H9 (cell line): Measurements from ENCODE around the gene CHD6. TPM values are rescaled to one million over a fixed set of nuclear protein-coding genes. Genes with fewer than 3 reads are reported as not detected.

ENCODE experiments used
- DNase-seq: peaks from one replicate; pipeline ENCODE4 v3.0.0-alpha.2; 2017
- H2AFZ ChIP-seq: one replicate; pipeline ENCODE4 v1.6.1; 2013; ENCODE audit warnings: mild to moderate bottlenecking, low read length, control low read depth, moderate library complexity
- H2AK5ac ChIP-seq: 2 replicates; pipeline ENCODE4 v1.6.1; 2013; ENCODE audit warnings: low read length, control low read depth, mixed read lengths; ENCODE audit not compliant: insufficient read length
- H2BK120ac ChIP-seq: one replicate; pipeline ENCODE4 v1.6.1; 2013; ENCODE audit warnings: low read depth, mild to moderate bottlenecking, low read length, control low read depth, inconsistent platforms; ENCODE audit not compliant: poor library complexity, severe bottlenecking
- H2BK12ac ChIP-seq: 2 replicates; pipeline ENCODE4 v1.6.1; 2013; ENCODE audit warnings: low read length, control low read depth, mixed read lengths, low read depth; ENCODE audit not compliant: insufficient read length
- H2BK15ac ChIP-seq: 2 replicates; pipeline ENCODE4 v1.6.1; 2013; ENCODE audit warnings: low read depth, low read length, control low read depth
- H2BK20ac ChIP-seq: one replicate; pipeline ENCODE4 v1.6.1; 2013; ENCODE audit warnings: low read depth, mild to moderate bottlenecking, low read length, control low read depth, inconsistent platforms; ENCODE audit not compliant: poor library complexity, severe bottlenecking
- H2BK5ac ChIP-seq: 2 replicates; pipeline ENCODE4 v1.6.1; 2013; ENCODE audit warnings: low read length, control low read depth, mixed read lengths; ENCODE audit not compliant: insufficient read length
- H3K14ac ChIP-seq: 2 replicates; pipeline ENCODE4 v1.6.1; 2013; ENCODE audit warnings: low read length, control low read depth; ENCODE audit not compliant: insufficient read depth
- H3K18ac ChIP-seq: 2 replicates; pipeline ENCODE4 v1.6.1; 2013; ENCODE audit warnings: low read depth, mild to moderate bottlenecking, mixed read lengths, low read length, control low read depth; ENCODE audit not compliant: insufficient read length
- H3K23ac ChIP-seq: 2 replicates; pipeline ENCODE4 v1.6.1; 2013; ENCODE audit warnings: low read length, control low read depth, mixed read lengths, low read depth; ENCODE audit not compliant: insufficient read length
- H3K23me2 ChIP-seq: 2 replicates; pipeline ENCODE4 v1.6.1; 2013; ENCODE audit warnings: low read depth, mild to moderate bottlenecking, mixed read lengths, low read length, control low read depth; ENCODE audit not compliant: insufficient read length, poor library complexity, severe bottlenecking
- H3K27ac ChIP-seq: 2 replicates; pipeline ENCODE4 v1.5.1; 2013; ENCODE audit warnings: low read length, control low read depth, mixed read lengths, low read depth; ENCODE audit not compliant: insufficient read length
- H3K27me3 ChIP-seq: 2 replicates; pipeline ENCODE4 v1.6.1; 2013; ENCODE audit warnings: low read length, control low read depth, inconsistent platforms; ENCODE audit not compliant: insufficient read depth
- H3K4ac ChIP-seq: 2 replicates; pipeline ENCODE4 v1.6.1; 2013; ENCODE audit warnings: low read depth, mild to moderate bottlenecking, control low read depth, inconsistent platforms, low read length, moderate library complexity
- H3K4me1 ChIP-seq: 2 replicates; pipeline ENCODE4 v1.6.1; 2013; ENCODE audit warnings: low read length, control low read depth, inconsistent platforms; ENCODE audit not compliant: insufficient read depth
- H3K4me2 ChIP-seq: 2 replicates; pipeline ENCODE4 v1.6.1; 2013; ENCODE audit warnings: low read length, control low read depth, mixed read lengths; ENCODE audit not compliant: insufficient read length, insufficient read depth
- H3K56ac ChIP-seq: 2 replicates; pipeline ENCODE4 v1.6.1; 2013; ENCODE audit warnings: low read depth, mild to moderate bottlenecking, mixed read lengths, low read length, control low read depth; ENCODE audit not compliant: insufficient read length
- H3K79me1 ChIP-seq: 2 replicates; pipeline ENCODE4 v1.6.1; 2013; ENCODE audit warnings: low read depth, mild to moderate bottlenecking, moderate library complexity, low read length, control low read depth, inconsistent platforms; ENCODE audit not compliant: insufficient read depth, poor library complexity, severe bottlenecking
- H3K79me2 ChIP-seq: 2 replicates; pipeline ENCODE4 v1.6.1; 2013; ENCODE audit warnings: low read length, control low read depth, inconsistent platforms; ENCODE audit not compliant: insufficient read depth
- H3K9ac ChIP-seq: 2 replicates; pipeline ENCODE4 v1.6.1; 2013; ENCODE audit warnings: low read length, control low read depth, mixed read lengths; ENCODE audit not compliant: insufficient read length; ENCODE audit errors: extremely low read depth
- H3K9me3 ChIP-seq: one replicate; pipeline ENCODE4 v1.6.1; 2013; ENCODE audit warnings: low read depth, low read length, inconsistent platforms; ENCODE audit not compliant: control insufficient read depth
- H3T11ph ChIP-seq: one replicate; pipeline ENCODE4 v1.6.1; 2013; ENCODE audit warnings: mild to moderate bottlenecking, low read length, control low read depth, inconsistent platforms
- H4K20me1 ChIP-seq: one replicate; pipeline ENCODE4 v1.6.1; 2013; ENCODE audit not compliant: control insufficient read depth, insufficient read length, insufficient read depth
- H4K5ac ChIP-seq: 2 replicates; pipeline ENCODE4 v1.6.1; 2013; ENCODE audit warnings: low read depth, mild to moderate bottlenecking, mixed read lengths, low read length, control low read depth; ENCODE audit not compliant: insufficient read length
- H4K8ac ChIP-seq: replicated peaks from 2 replicates; pipeline ENCODE4 v1.6.1; 2013; ENCODE audit warnings: low read length, control low read depth, mixed read lengths, low read depth; ENCODE audit not compliant: insufficient read length
- H4K91ac ChIP-seq: 2 replicates; pipeline ENCODE4 v1.6.1; 2013; ENCODE audit warnings: low read depth, mild to moderate bottlenecking, moderate library complexity, mixed read lengths, low read length, control low read depth; ENCODE audit not compliant: insufficient read length
- H3K27ac Mint-ChIP-seq, 3 experiments: 2 replicates in 2 of 3; 3 replicates in 1 of 3; pipeline ENCODE4 v1.8.0; 2020 to 2021; ENCODE audit warnings: mixed read lengths in 3 of 3, mild to moderate bottlenecking in 1 of 3, moderate library complexity in 1 of 3
- H3K27me3 Mint-ChIP-seq: 2 replicates; pipeline ENCODE4 v1.8.0; 2021; ENCODE audit warnings: low read depth, mild to moderate bottlenecking, moderate library complexity, mixed read lengths
- H3K36me3 Mint-ChIP-seq, 3 experiments: 2 replicates in 2 of 3; 3 replicates in 1 of 3; pipeline ENCODE4 v1.8.0; 2020 to 2021; ENCODE audit warnings: low read depth in 3 of 3, mixed read lengths in 3 of 3; ENCODE audit not compliant: insufficient read depth in 1 of 3
- H3K4me1 Mint-ChIP-seq, 2 experiments: 2 replicates each; pipeline ENCODE4 v1.8.0; 2020; ENCODE audit warnings: mixed read lengths in 2 of 2
- H3K4me3 Mint-ChIP-seq, 2 experiments: 2 replicates in 1 of 2; 3 replicates in 1 of 2; pipeline ENCODE4 v1.8.0; 2020 to 2021; ENCODE audit warnings: mild to moderate bottlenecking in 2 of 2, mixed read lengths in 2 of 2, moderate library complexity in 1 of 2
- H3K9me3 Mint-ChIP-seq, 2 experiments: 2 replicates in 1 of 2; 3 replicates in 1 of 2; pipeline ENCODE4 v1.8.0; 2020; ENCODE audit warnings: mild to moderate bottlenecking in 2 of 2, mixed read lengths in 2 of 2, moderate library complexity in 1 of 2
- WGBS: extraction: QIAGEN DNeasy Blood & Tissue Kit; methylation state at CpG from one replicate; pipeline ENCODE4 v1.1.7; 2013; ENCODE audit warnings: missing lambda C conversion rate, low lambda C conversion rate, mixed read lengths; ENCODE audit not compliant: insufficient read length; ENCODE audit errors: extremely low coverage; 5-methylcytosine and 5-hydroxymethylcytosine counted together
- total RNA-seq: library from RNA; stranded (reverse); gene quantifications from 2 replicates; pipeline ENCODE4 v1.2.1, GENCODE V29; 2021
- TF ChIP-seq, protein P1 (sequence below): fragments of 200-600 bp; sonication (generic); conservative IDR thresholded peaks from 3 replicates; pipeline ENCODE4 v1.8.0; 2021; ENCODE audit warnings: antibody characterized with exemption, mild to moderate bottlenecking

Gene CHD6
- total RNA-seq, 1 experiment from 2014 or later, result 51.5 TPM

DNA sequence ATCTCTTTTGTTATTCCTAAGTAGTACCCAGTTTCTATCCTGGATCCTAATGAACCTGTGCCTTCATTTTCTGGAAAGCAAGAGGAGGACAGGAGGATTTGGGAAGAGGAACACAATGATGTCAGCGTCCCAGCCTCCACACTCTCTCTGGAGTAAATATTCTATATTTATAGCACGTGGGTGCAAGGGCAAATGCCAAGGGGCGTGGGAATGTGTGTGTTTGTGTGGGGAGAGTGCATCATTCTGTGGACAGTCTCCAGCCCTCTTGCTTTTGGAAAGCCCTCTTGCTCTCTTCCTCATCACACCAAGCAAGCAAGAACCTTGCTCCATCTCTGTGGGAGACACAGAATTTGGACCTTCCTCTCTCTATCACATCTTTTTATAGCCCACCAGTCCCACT lies 148.3 kb downstream of the CHD6 start:
- no CpG with 5 or more reads among the region's 3 CpGs for WGBS
- Histone ChIP-seq H3K18ac (no peak overlapping the region), H3K4me1 (no peaks in the 10 kb centered on the region), H2BK5ac (no peak overlapping the region), H2BK20ac (no peak overlapping the region), H2AFZ (no peak overlapping the region), H3K23me2 (no peaks in the 10 kb centered on the region), H3K9ac (no peak overlapping the region), H3K4me2 (no peak overlapping the region), H4K20me1 (no peaks in the 10 kb centered on the region), H3K79me1 (no peaks in the 10 kb centered on the region), H2BK12ac (no peak overlapping the region), H3K27me3 (no peaks in the 10 kb centered on the region), H3K27ac (no peak overlapping the region), H3K14ac (no peak overlapping the region), H4K8ac (no peak overlapping the region), H2AK5ac (no peak overlapping the region), H2BK15ac (no peak overlapping the region), H2BK120ac (no peak overlapping the region), H3K9me3 (no peaks in the 10 kb centered on the region), H4K91ac (no peak overlapping the region), H4K5ac (no peak overlapping the region), H3K56ac (no peak overlapping the region), H3K4ac (no peak overlapping the region), H3T11ph (no peak overlapping the region), H3K79me2 (no peaks in the 10 kb centered on the region), H3K23ac (no peak overlapping the region)
- Mint-ChIP-seq H3K9me3 (no peaks in the 10 kb centered on the region), H3K4me1 (no peaks in the 10 kb centered on the region), H3K27me3 (no peaks in the 10 kb centered on the region), H3K27ac (no peak overlapping the region), H3K36me3 (peaks cover 37 to 61% (median 48%) of the 10 kb centered on the region in 3 experiments), H3K4me3 (no peak overlapping the region)
- TF ChIP-seq, protein P1, sequence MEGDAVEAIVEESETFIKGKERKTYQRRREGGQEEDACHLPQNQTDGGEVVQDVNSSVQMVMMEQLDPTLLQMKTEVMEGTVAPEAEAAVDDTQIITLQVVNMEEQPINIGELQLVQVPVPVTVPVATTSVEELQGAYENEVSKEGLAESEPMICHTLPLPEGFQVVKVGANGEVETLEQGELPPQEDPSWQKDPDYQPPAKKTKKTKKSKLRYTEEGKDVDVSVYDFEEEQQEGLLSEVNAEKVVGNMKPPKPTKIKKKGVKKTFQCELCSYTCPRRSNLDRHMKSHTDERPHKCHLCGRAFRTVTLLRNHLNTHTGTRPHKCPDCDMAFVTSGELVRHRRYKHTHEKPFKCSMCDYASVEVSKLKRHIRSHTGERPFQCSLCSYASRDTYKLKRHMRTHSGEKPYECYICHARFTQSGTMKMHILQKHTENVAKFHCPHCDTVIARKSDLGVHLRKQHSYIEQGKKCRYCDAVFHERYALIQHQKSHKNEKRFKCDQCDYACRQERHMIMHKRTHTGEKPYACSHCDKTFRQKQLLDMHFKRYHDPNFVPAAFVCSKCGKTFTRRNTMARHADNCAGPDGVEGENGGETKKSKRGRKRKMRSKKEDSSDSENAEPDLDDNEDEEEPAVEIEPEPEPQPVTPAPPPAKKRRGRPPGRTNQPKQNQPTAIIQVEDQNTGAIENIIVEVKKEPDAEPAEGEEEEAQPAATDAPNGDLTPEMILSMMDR, result no peak
- no peak for DNase-seq
